Cardiac muscle cell (in vitro differentiated cells and primary cell): ENCODE measurements around the gene COL15A1. TPM values are rescaled to one million over a fixed set of nuclear protein-coding genes. Genes with fewer than 3 reads are reported as not detected.
"Not testable (repeated sequence)": the region's sequence is repeated elsewhere in the genome, so short reads cannot be mapped to it uniquely, and the experiment has no call there.

Source experiments
- DNase-seq, 2 donors: peaks; one replicate each; pipeline versions ENCODE4 v3.0.0 to v3.0.0-alpha.2; 2010 to 2017; ENCODE audit warnings: low read depth in 1 of 2, low spot score in 1 of 2
- H3K27ac ChIP-seq: fragments of 200-600 bp; sonication (generic); 2 replicates; pipeline ENCODE4 v1.5.1; 2016
- H3K27me3 ChIP-seq: fragments of 200-600 bp; sonication (generic); 2 replicates; pipeline ENCODE4 v1.6.0; 2016; ENCODE audit warnings: control low read depth
- H3K36me3 ChIP-seq: fragments of 200-600 bp; sonication (generic); 2 replicates; pipeline ENCODE4 v1.5.1; 2016; ENCODE audit warnings: control low read depth
- H3K4me1 ChIP-seq: fragments of 200-600 bp; sonication (generic); 2 replicates; pipeline ENCODE4 v1.8.1; 2017; ENCODE audit warnings: low read depth, mild to moderate bottlenecking, mixed run types
- H3K4me3 ChIP-seq: fragments of 200-600 bp; sonication (generic); 2 replicates; pipeline ENCODE4 v1.5.1; 2016; ENCODE audit warnings: mild to moderate bottlenecking
- H3K9me3 ChIP-seq: fragments of 200-600 bp; sonication (generic); 2 replicates; pipeline ENCODE4 v1.5.1; 2017; ENCODE audit warnings: low read depth, mild to moderate bottlenecking, control low read depth
- polyA plus RNA-seq: library from polyadenylated mRNA; unstranded; fragments of >200 nt; fragmentation: Nextera tagmentation; extraction: Ambion mirVana; gene quantifications from 2 replicates; pipeline ENCODE4 v1.2.1, GENCODE V29; 2016
- total RNA-seq: library from RNA; depleted of rRNA; stranded (reverse); fragments of >200 nt; gene quantifications from 2 replicates; pipeline ENCODE4 v1.2.3, GENCODE V29; 2016
- TF ChIP-seq, protein P1 (sequence below): IDR thresholded peaks from 2 replicates; pipeline ENCODE4 v1.5.1; 2012; ENCODE audit warnings: low read depth, mild to moderate bottlenecking, low read length

Gene COL15A1
- total and polyA plus RNA-seq, 2 experiments from 2014 or later = 0.74 to 1.3 TPM

DNA sequence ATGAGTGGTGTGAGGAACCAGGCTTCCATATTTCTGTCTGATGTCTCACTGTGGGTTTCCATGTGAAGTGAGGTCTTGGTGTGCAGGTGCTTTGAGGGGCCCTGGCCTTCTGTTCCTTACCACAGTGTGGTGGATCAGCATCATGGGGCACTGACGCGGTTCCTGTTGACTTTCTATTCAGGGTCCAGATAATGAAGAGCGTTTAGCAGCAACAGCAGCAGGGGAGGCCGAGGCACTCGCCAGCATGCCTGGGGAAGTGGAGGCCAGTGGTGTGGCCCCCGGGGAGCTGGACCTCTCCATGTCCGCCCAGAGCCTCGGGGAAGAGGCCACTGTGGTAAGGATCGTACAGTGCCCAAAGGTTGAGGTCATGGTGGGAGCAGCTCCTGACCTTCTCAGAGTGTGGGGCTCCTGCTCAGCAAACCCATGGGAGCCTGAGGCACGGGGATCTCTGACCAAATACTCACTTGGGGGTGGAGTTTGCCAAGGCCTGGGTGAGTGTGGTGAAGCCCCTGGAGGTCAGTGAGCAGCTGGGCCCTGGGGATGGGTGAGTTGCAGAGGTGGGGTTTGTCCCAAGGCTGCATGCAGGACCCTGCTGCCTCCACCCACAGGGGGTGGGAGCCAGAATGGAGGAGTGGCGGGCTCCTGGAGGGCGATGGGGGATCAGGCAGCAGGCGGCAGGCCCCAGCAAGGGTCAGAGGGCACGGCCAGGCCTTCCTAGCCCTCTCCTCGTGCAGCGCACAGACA is 61.2 kb downstream of the COL15A1 start:
- TF ChIP-seq, protein P1, sequence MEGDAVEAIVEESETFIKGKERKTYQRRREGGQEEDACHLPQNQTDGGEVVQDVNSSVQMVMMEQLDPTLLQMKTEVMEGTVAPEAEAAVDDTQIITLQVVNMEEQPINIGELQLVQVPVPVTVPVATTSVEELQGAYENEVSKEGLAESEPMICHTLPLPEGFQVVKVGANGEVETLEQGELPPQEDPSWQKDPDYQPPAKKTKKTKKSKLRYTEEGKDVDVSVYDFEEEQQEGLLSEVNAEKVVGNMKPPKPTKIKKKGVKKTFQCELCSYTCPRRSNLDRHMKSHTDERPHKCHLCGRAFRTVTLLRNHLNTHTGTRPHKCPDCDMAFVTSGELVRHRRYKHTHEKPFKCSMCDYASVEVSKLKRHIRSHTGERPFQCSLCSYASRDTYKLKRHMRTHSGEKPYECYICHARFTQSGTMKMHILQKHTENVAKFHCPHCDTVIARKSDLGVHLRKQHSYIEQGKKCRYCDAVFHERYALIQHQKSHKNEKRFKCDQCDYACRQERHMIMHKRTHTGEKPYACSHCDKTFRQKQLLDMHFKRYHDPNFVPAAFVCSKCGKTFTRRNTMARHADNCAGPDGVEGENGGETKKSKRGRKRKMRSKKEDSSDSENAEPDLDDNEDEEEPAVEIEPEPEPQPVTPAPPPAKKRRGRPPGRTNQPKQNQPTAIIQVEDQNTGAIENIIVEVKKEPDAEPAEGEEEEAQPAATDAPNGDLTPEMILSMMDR = no peak
- no peak overlapping the region for H3K4me3 ChIP-seq
- no peaks in the 10 kb centered on the region for H3K4me1 ChIP-seq
- H3K36me3 ChIP-seq = no peaks in the 10 kb centered on the region
- no peak overlapping the region for H3K27ac ChIP-seq
- no peak for DNase-seq
- H3K27me3 ChIP-seq = no peaks in the 10 kb centered on the region
- H3K9me3 ChIP-seq = no peaks in the 10 kb centered on the region

DNA sequence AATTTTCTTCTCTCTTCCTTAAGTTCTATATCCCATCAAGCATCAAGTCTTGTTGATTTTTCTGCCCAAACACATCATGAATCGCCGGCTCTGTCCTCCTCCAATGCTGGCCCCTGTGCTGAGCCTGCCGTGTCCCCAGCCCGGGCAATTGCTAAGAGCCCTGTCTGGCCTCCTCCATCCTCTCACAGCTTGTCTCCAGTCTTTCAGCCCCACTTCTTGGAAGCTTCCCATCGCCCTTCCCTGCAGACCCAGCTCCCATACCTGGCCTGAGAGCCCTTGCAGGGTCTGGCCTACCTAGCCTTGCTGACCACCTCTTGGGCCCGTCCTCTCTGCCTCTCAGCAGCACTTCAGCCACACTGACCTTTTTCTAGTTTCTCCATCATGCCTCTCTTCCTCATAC is 61.9 kb downstream of the COL15A1 start:
- Histone ChIP-seq H3K4me3 (no peak overlapping the region), H3K36me3 (no peaks in the 10 kb centered on the region), H3K4me1 (no peaks in the 10 kb centered on the region), H3K27ac (no peak overlapping the region), H3K27me3 (no peaks in the 10 kb centered on the region), H3K9me3 (no peaks in the 10 kb centered on the region)
- TF ChIP-seq, protein P1 = no peak
- no peak for DNase-seq

DNA sequence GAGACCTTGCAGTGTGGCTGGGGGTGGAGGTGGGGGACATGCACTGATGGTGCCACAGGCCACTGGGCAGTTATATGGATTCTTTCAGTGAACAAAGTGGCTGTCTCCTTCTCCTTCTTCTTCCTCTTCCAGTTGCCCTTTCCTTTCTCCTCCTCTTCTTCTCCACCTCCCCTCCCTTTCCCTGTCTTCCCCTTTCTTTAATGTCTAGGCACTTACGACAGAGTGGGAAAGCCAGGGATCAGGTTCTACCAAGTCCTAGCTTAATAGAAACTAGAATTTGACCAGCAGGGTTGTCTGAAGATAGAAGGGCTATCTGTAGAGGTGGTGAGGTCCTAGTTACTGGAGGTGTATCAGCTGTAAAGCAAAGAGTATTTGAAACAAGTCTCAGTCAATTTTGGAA is 62.8 kb downstream of the COL15A1 start:
- DNase-seq = no peak
- Histone ChIP-seq H3K4me3 (no peak overlapping the region), H3K4me1 (no peaks in the 10 kb centered on the region), H3K9me3 (no peaks in the 10 kb centered on the region), H3K36me3 (no peaks in the 10 kb centered on the region), H3K27ac (no peak overlapping the region), H3K27me3 (no peaks in the 10 kb centered on the region)
- TF ChIP-seq, protein P1 = no peak

DNA sequence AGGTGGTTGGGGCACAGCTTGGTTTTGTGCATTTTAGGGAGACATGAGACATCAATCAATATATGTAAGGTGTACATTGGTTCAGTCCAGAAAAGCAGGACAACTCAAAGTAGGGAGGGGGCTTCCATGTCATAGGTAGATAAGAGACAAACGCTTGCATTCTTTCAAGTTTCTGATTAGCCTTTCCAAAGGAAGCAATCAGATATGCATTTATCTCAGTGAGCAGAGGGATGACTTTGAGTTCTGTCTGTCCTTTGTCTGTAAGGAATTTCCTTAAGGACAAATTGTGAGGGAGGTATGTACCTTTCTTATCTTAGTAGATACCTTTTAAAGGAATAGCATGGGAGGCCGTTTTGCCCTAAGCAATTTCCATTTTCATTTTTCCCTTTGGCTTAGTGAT is 63.3 kb downstream of the COL15A1 start:
- H3K36me3 ChIP-seq = no peaks in the 10 kb centered on the region
- no peaks in the 10 kb centered on the region for H3K9me3 ChIP-seq
- no peaks in the 10 kb centered on the region for H3K27me3 ChIP-seq
- H3K4me3 ChIP-seq = no peak overlapping the region
- no peaks in the 10 kb centered on the region for H3K4me1 ChIP-seq
- H3K27ac ChIP-seq = no peak overlapping the region
- TF ChIP-seq, protein P1 = no peak
- no peak for DNase-seq

DNA sequence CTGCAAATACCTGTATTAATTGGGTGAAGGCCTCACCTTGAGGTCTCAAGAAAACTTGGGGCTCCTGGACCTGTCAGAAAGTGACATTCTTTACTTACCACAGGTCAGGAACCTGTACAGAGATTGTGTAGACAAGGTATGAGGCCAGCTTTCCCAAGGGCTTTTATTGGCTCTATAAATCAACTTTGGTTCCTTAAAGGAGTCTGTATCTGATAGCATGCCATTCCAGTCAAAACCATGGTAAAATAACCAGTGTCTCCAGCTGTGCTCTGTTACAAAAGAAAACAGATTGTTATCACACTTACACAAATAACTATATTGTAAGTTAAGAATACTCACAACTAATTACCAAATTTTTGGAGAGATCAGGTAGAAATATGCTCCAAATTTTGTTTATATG is 64.5 kb downstream of the COL15A1 start:
- no peak overlapping the region for H3K4me3 ChIP-seq
- H3K4me1 ChIP-seq = no peaks in the 10 kb centered on the region
- H3K27ac ChIP-seq = no peak overlapping the region
- H3K27me3 ChIP-seq = no peaks in the 10 kb centered on the region
- TF ChIP-seq, protein P1 = no peak
- no peak for DNase-seq
- H3K36me3 ChIP-seq = no peaks in the 10 kb centered on the region
- H3K9me3 ChIP-seq = no peaks in the 10 kb centered on the region

DNA sequence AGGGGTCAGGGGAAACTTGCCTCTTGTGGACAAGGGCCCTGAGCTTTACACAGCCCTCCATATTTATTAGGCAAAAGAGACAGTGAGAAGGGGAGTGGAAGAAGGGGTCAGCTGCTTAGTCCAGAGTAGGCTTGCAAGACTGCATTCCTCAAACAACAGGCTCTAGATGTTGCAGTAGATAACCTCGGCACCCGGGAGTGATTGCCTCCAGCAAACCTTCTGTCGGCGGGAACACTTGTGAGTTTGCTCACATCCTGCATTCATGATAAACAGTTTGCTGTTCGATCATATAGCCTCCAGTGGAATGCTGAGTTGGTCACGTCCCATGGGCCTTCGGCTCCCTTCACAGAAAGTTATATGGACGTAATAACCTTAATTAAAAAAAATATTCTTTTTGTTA is 66.7 kb downstream of the COL15A1 start:
- not testable (repeated sequence) for H3K36me3 ChIP-seq, H3K4me3 ChIP-seq, H3K4me1 ChIP-seq, H3K27ac ChIP-seq, DNase-seq, H3K27me3 ChIP-seq, H3K9me3 ChIP-seq
